Stimulated activated CD8-positive, alpha-beta memory T cell treated with anti-CD3 and anti-CD28 coated beads, Interleukin-12 subunit alpha, Interleukin-12 subunit beta, amount 100 ng/mL, for 24 hours (primary cell): ENCODE measurements around the gene MRPS2.
"Not testable (repeated sequence)": the region's sequence is repeated elsewhere in the genome, so short reads cannot be mapped to it uniquely, and the experiment has no call there.

Experiments
- DNase-seq: peaks from one replicate; pipeline ENCODE4 v3.0.0-alpha.2; 2020; ENCODE audit errors: extremely low read depth

Gene MRPS2

DNA sequence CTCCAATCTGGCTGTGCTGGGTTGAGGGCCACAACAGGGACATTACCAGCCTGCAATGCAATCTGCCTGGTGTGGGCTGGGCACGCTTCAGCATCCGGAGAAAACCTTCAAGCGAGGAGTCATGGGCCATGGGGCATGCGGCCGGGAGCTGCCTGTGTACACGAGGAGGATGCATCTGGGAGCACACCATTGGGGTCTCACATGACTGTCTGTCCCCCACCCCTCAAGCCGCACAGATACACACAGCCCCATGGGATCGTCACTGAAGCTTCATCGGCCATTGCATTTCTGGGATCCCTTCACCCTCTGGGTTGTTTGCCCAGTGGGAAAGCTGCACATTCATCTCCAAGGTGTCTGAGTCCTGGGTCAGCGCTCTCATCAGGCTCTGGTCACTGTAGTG lies 30.6 kb downstream of the MRPS2 start:
- no peak for DNase-seq

GRCh38 chr9:135533113-135533512 lies 32.6 kb downstream of the MRPS2 start:
- DNase-seq = no peak

DNA sequence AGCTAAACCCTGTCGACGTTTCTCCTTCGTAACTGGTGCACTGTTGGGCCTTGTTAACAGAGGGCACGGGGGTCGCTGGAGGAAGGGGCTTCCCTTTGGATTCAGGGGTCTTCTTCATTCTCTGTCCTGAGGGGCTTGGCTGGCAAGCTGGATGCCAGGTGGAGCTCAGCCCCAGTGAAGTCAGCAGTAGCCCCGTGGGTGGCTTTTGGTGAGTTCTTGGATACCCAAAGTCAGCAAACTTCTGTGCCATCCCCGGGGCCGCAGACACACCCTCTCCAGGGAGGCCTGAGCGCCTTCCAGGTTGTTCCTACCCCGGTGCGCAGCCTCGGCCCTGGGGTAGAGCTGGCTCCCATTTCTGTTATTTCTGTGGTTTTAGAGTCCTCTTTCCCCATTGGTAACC lies 33.2 kb downstream of the MRPS2 start:
- DNase-seq = no peak

- DNase-seq = not testable (repeated sequence)
These were observed 33.8 kb downstream of the MRPS2 start for GRCh38 chr9:135534192-135534711.

- not testable (repeated sequence) for DNase-seq
These were observed 34.3 kb downstream of the MRPS2 start for GRCh38 chr9:135534826-135535225.

DNA sequence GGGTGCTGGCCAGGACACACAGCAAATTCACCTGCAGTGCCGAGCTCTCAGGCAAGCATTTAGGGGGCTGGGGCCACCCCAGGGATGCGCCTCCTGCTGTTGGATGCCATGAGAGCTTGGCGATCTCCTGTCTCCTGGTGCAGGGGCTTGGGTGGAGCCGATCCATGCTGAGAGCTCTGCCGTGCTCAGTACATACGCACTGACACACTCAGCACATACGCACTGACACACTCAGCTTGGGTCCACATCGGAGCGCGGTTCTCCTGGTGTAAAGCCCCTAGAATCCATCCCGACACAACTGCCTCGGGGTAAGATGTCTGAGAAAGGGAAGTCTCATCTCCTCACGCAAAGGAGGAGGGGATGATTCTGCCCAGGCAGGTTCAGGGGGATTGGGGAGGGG lies 35.1 kb downstream of the MRPS2 start:
- DNase-seq = not testable (repeated sequence)

DNA sequence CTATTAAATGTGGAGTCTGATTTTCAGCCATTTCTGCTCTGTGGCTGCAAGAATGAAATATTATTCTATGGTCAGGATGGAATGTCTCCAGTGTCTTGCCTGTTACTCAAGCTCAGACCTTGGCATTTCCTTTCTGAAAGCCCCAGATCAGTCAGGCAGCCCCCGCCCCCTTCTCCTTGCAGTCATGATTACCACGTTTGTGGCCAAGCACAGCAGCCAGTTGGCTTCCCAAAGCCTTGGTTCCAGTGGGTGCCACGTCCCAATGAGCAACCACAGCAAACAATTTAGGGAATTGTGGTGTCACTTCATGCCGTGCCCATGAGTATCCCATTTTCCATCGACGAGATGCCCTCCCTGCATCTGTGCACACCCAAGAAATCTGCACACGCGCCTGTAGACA lies 35.7 kb downstream of the MRPS2 start:
- DNase-seq = no peak

- DNase-seq = not testable (repeated sequence)
These were observed 42.9 kb downstream of the MRPS2 start for GRCh38 chr9:135543262-135543894.

DNA sequence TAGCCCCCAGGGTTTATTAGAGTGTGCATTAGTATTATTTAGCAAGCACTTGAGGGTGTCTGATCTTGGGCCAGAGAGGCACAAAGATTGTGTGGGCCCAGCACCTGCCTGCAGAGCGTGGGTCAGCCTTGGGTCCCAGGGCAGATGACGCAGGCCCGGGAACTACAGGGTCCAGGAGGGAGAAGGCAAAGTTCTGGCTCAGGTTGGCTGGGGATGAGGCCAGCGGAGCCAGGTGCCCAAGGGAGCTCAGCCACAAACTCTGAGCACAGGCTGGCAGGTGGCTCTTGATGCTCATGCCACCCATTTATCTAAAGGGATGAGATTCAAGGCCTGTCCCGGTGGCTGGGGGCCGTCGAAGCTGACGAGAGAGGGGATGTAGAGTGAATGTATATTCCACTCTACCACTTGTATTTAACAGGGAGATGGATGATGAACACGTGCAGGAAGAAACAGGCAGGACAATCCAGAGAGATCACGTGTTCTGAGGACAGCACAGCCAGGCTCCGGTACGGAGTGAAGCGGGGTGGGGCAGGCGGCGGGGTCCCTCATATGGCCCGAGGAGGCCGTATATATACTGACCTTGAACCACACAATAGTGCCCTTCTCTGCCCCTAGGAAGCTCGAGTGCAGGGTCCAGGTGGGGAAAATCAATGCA lies 44.6 kb downstream of the MRPS2 start:
- no peak for DNase-seq

DNA sequence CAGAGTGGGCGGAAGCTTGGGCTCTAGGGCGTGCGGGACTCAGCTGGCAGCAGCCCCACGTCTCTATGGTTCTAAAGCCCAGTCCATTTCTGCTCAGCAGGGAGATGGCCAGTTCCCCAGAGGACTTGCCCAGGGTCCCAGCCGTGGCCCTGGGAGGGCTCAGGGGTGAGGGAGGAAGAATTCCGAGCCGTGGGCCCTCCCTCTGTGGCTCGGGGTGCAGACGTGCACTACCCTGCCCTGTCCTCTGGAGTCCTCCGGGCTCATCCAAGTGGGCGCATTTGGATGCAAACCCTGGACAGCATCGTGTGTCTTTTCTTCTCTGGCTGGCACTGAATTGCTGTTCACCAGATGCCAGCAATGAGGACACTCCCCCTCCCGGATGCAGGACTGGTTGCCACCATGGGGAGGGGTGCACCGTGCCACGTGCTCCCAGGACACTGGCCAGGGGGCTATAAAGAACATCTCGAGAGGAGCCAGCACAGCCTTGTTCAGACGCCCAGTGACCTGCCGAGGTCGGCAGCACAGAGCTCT lies 45.2 kb downstream of the MRPS2 start, which contains the start of gene OBP2A:
Gene OBP2A, plus strand, starts transcription at position 481 of the 531 bp plus-strand sequence. CDS start 55 bp downstream, outside the sequence.
- DNase-seq = not testable (repeated sequence)

DNA sequence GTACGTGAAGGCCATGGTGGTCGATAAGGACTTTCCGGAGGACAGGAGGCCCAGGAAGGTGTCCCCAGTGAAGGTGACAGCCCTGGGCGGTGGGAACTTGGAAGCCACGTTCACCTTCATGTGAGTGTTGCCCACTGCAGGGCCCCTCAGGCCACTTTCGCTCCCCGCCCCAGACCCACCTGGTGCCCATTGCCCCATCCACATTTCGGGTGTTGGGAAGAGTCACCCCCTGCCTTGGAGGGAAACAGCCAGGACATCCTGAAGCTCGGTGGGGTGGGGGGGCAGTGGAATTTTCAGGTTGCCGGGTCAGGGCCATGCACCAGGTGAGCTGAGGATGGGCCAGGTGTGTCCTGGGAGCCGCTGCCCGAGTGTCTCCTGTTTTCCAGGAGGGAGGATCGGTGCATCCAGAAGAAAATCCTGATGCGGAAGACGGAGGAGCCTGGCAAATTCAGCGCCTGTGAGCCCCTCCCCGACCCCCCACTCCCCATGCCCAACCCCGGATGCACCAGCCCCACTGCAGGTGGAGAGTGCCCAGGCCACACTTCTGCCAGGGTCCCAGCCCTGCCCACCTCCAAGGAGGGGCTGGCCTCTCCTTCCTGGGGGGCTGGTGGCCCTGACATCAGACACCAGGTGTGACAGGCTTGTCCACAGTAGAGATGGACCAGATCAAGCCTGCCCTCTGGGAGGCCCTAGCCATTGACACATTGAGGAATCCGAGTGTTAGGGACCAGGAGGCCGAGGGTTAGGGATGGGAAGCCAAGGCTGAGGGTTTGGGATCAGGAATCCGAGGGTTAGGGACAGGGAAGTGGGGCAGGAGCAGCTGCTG lies 46.5 kb downstream of the MRPS2 start:
- not testable (repeated sequence) for DNase-seq

GRCh38 chr9:135547756-135548736 lies 47.6 kb downstream of the MRPS2 start:
- DNase-seq = no peak

DNA sequence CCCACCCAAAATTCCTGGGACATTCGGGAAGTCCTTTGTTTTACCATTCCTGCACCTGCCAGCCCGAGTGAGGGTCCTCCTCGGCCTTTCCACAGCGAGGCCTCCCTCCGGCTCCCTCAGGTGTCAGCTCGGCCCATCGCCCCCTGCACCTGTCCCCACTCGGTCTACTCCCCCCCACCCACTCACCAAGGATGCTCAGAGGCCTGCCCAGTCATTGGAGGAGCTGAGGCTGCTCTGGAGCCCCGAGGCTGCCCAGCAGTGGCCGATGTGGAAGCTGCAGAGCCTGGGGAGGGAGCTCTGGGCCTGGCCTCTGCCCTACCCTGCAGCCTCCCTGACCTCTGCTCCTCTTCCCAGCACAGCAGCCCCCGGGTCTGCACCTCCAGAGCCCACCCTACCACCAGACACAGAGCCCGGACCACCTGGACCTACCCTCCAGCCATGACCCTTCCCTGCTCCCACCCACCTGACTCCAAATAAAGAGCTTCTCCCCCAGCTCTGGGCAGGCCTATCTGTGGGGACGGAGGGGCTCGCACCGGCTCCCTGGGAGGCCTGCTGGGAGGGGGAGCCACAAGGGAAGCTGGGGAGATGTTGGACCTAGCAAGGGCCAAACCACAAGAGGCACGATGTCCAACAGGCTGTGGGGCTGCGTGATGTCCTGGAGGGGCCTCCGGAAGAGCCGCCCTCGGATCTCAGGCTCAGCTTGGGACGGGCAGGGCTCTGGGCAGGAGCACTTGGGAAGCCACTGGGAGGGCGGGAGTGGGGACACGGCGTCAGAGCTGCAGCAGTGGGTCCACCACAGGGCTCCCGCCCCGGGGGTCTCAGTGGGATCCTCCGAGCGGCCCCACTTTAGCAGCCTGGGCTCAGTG lies 49.2 kb downstream of the MRPS2 start:
- not testable (repeated sequence) for DNase-seq

DNA sequence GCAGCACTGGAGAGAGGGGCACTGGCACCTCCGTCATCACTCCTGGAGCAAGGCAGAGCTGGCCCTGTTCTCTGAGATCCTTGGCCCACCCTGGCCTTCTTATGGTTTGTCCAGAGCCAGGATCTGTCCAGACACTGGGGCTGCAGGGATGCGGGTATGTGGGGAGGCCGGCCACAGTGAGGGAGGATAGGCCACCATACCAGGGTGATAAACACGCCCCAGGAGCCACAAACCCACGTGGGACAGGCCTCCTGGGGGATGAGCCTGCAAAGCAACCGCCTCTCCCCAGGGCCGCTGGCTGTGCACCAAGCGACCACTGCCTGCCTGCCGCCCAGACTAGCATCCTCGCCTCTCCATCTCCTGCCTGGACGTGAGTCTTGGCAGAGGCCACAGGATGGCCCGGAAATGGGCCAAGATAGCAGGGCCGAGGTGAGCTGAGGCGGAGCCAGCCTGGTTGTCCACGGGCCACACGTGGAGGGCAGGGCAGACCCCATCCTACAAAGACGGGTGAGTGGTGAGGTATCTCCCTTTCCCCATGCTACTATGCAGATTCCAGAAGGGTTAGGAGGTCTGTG lies 49.9 kb downstream of the MRPS2 start:
- DNase-seq = no peak

GRCh38 chr9:135551031-135551430 lies 50.5 kb downstream of the MRPS2 start:
- DNase-seq = no peak

GRCh38 chr9:135551456-135551855 lies 51.0 kb downstream of the MRPS2 start:
- no peak for DNase-seq

DNA sequence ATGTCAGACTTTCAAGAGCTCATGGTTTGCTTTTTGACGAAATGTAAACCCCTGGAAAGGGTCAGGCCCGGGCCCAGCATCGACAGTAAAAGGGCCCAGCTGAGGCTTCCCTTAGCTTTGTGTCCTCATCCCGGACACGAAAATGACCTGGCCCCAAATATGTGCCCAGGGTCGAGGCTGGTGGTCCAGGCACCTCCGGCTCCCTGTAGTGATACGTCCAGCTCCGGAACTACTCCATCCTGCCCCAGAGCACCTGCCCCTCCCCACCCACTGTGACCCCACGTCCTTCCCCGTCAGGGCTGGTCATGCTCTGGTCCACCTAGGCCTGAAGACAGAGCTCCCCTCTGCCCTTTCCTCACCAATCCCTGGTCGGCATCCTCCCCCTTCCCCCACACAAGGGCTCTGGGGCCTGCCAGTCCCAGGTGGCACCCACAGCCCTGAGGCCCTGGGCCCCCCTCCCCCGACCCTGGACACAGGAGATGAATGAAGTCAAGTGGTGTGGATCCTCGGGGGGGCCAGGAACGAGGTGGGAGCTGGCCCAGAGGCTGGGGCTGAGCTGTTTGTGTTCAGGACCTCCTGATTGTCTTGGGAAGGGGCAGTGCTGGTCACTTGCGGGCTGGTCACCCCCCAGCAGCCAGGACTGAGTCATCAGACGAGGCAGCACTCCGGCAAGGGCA lies 51.7 kb downstream of the MRPS2 start:
- DNase-seq = no peak

DNA sequence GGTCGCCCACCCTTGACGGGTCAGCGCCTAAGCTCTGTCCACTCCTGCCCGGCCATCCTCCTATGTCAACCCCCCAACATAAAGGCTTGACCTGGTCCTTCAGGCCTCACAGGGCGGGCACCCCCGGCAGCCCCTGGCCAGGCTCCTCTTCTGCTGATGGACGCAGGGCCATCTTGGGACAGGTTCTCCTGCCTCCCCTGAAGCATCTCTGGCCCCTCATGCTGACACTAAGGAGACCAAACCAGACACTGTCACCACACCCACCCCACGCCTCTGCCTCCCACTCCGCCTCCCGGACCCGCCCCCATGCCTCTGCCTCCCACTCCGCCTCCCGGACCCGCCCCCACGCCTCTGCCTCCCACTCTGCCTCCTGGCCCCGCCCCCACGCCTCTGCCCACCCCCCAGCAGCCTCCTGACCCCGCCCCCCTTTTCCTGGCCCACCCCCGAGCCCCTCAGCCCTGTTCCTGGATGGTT lies 52.3 kb downstream of the MRPS2 start:
- no peak for DNase-seq
